B cell (primary cell): Measurements from ENCODE around the gene CASKIN1.

ENCODE experiments used
- CTCF ChIP-seq: fragments of 200-600 bp; IDR thresholded peaks from one replicate; pipeline ENCODE4 v1.8.0; 2022; ENCODE audit warnings: antibody characterized with exemption, mild to moderate bottlenecking
- EZH2 ChIP-seq: IDR thresholded peaks from 2 replicates; pipeline ENCODE4 v1.6.1; 2012; ENCODE audit warnings: borderline replicate concordance, low read depth, mild to moderate bottlenecking, moderate library complexity, low read length; ENCODE audit not compliant: insufficient read depth, poor library complexity, severe bottlenecking

GRCh38 chr16:2181952-2182351 lies 14.5 kb downstream of the CASKIN1 start:
- TF ChIP-seq CTCF, result no peak
- TF ChIP-seq EZH2, result no peak
